HS-27A (cell line): Measurements from ENCODE around the gene OPRD1.
"Not testable (repeated sequence)": the region's sequence is repeated elsewhere in the genome, so short reads cannot be mapped to it uniquely, and the experiment has no call there.

Experiments
- DNase-seq: peaks from one replicate; pipeline ENCODE4 v3.0.0-alpha.2; 2012; ENCODE audit warnings: low read depth, missing footprints

OPRD1 gene

DNA sequence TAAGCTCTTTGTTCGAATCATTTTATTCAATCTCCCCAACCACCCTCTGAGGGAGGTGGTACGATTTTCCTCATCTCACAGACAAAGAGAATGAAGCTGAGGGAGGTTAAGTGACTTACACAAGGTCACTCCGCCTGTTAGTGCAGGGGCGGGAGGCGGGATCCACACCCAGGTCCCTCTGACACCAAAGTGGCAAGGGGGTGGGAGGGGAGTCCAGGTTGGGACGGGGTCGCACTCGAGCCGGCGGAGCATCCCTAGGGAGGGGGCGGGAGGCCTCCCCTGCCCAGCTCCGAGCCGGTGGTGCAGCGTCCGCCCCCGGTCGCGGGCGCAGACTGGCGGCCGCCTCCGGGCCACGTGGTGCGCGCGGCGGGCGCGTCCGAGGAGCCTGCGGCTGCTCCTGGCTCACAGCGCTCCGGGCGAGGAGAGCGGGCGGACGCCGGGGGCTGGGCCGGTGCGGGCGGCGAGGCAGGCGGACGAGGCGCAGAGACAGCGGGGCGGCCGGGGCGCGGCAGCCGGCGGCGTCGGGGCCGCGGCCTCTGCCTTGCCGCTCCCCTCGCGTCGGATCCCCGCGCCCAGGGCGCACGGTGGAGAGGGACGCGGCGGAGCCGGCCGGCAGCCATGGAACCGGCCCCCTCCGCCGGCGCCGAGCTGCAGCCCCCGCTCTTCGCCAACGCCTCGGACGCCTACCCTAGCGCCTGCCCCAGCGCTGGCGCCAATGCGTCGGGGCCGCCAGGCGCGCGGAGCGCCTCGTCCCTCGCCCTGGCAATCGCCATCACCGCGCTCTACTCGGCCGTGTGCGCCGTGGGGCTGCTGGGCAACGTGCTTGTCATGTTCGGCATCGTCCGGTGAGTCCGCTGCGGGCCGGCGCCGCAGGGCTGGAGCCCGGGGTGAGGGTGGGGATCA, at the start of gene OPRD1:
TSS of gene OPRD1 (plus strand) at position 405 of the 903 bp plus-strand sequence. CDS start at position 619, 214 bp downstream.
- DNase-seq, result no peak

- DNase-seq, result no peak
Observed at GRCh38 chr1:28766532-28767183, 45.3 kb upstream of the OPRD1 start.

- no peak for DNase-seq
Observed at GRCh38 chr1:28770601-28771165, 41.3 kb upstream of the OPRD1 start.

DNA sequence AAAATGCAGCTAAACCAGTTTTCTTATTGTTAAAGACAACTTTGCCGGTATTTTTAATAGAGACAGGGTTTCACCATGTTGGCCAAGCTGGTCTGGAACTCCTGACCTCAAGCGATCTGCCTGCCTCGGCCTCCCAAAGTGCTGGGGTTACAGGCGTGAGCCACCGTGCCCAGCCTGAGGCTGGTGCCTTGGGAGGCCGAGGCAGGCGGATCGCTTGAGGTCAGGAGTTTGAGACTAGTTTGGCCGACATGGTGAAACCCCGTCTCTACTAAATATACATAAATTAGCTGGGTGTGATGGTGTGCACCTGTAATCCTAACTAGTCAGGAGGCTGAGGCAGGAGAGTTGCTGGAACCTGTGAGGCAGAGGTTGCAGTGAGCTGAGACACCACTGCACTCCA, 40.0 kb upstream of the OPRD1 start:
- not testable (repeated sequence) for DNase-seq

GRCh38 chr1:28773105-28773504, 38.9 kb upstream of the OPRD1 start:
- DNase-seq, result no peak

- DNase-seq, result no peak
Observed at GRCh38 chr1:28775121-28775942, 36.6 kb upstream of the OPRD1 start.

DNA sequence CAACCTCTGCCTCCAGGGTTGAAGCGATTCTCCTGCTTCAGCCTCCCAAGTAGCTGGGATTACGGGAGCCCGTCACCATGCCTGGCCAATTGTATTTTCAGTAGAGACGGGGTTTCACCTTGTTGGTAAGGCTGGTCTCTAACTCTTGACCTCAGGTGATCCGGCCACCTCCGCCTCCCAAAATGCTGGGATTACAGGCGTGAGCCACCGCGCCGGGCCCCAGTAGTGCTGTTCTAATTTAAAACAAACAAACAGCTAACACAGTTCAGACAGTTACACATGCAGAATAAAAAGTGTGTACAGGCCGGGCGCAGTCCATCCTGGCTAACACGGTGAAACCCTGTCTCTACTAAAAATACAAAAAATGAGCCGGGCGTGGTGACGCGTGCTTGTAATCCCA, 35.6 kb upstream of the OPRD1 start:
- DNase-seq, result no peak

DNA sequence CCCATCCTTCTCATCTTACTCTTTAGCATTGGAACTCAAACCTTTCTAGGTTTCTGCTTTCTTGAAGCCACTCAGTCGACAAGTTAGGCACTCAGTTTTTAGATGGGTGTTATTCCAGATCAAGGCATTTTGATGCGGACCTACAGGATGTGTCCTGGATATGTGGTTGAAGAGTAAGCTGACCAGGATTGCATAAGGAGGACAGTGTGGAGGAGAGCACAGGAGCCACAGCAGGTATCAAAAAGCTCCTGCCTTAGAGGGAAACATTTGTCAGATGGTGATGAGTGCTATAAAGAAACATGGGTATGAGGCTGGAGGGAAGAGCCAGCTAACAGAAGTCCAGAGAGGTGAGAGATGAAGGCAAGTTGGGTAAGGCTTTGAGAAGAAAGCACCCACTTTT, 33.9 kb upstream of the OPRD1 start:
- DNase-seq, result no peak

GRCh38 chr1:28779751-28780408, 32.1 kb upstream of the OPRD1 start:
- DNase-seq, result no peak

GRCh38 chr1:28781305-28781704, 30.7 kb upstream of the OPRD1 start:
- DNase-seq, result no peak

DNA sequence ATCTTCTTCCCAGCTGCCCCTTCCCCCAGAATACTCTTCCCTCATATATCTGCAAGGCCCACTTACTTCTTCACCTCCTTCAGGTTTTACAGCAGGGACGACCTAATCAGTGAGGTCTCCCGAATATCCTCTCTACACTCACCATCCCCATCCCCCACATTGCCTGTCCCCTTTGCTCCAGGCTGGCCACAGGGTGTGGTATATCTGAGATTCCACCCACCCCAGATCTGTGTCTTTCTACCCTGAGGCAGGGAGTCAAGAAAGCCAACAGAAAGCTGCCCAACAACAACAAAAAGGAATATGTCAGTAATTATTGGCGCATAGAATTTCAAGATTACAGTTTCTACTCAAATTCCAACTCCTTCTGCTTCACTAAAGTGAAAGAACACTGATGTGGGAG, 30.0 kb upstream of the OPRD1 start:
- no peak for DNase-seq

DNA sequence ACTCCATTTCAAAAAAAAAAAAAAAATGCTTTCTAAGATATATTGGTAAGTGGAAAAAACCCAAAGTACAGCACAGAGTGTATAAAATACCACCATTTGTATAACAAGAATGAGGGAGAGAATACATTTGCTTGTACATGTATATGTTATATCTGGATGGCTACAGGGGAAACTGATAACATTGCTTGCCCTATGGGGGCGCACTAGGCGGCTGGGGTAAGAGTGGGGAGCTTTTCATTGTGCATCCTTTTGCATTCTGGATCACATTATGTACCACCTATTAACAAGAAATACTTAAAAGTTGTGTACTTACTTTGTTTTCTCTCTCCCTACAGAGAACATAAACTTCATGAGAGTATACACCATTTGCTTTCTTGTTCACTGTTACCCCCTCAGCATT, 28.6 kb upstream of the OPRD1 start:
- no peak for DNase-seq

- DNase-seq, result no peak
Observed at GRCh38 chr1:28789412-28789811, 22.6 kb upstream of the OPRD1 start.

DNA sequence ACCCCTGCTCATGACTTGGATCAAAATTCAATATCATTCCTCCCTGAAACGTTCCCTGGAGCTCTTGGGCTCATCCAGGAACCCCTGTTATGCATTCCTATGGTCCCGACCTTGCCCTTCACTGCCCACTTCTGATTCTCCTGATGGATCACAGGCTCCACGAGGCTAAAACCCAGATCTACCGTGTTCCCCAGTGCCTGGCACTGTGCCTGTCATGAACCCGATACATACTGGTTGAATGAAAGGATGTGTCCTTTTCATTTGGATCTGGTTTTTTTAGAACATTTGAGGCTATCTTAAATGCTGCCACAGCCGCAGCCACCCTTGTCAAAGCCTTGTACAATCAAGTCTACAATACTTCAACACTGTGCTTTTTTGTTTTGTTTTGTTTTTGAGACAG, 22.2 kb upstream of the OPRD1 start:
- DNase-seq, result no peak

DNA sequence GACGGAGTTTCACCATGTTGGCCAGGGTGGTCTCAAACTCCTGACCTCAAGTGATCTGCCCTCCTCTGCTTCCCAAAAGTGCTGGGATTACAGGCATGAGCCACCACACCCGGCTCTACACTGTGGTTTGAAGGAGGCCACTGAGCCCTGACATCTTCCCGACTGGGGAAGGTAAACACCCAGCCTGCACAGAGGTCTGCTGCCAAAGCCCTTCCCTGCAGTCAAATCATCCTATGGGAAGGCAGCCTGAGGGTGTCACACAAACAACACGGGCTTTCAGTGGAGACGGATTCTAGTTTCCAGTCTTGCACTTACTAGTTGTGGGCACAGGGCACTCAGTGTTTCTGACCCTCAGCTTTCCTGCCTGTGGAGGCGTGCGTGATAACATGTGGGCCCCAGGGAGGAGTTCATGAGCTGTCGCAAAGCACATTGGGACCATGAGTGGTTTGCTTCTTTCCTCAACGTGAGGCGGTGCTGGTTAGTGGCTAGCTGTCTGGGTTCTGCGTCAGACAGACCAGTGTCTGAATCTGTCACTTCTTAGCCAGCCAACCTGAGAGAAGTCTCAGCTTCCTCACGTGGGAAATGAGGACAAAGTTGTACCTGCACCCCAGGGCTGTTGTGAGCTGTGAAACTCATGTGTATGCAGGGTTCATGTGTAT, 21.5 kb upstream of the OPRD1 start:
- no peak for DNase-seq

- DNase-seq, result not testable (repeated sequence)
Observed at GRCh38 chr1:28791929-28792328, 20.0 kb upstream of the OPRD1 start.

GRCh38 chr1:28792644-28793121, 19.3 kb upstream of the OPRD1 start:
- no peak for DNase-seq

- DNase-seq, result not testable (repeated sequence)
Observed at GRCh38 chr1:28794582-28794981, 17.4 kb upstream of the OPRD1 start.

DNA sequence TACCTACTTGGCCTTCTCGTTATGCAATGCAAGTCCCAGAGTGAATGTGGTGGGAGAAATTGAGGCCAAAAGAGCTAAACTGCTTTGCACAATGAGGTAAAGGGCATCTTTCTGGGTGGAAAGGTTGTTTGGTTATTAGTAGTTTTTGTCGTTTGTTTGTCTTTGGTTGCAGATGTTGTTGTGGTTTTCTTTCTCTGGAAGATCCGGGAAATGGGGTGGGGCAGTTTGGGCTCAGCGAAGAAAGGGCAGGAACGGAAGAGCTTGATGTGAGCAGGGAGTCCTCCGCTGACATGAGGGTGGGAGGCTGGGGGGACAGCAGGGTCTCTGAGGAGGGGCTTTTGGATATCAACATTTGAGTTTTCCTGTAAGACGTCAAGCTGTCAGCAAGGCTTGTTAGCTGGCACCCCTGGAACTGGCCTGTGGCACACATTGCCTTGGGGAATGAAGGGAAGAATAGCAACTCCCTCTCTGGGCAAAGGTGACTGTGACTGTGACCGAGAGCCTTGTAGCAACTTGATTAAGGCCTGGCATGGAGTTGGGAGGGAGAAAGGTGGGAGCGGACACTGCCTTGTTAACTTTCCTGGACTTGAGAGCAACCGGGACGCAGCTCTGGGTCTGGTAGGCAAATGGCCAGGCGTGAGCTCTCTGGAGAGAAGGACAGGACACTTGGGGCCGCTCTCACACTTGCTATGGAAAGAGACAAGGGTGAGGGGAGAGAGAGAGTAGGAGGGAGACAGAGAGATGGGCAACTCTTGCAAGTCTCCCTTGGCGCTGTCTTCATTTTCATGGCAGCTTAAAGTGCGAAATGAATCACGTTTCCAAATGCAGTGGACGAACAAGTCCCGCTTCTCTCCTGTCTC, 15.4 kb upstream of the OPRD1 start:
- DNase-seq, result no peak

- no peak for DNase-seq
Observed at GRCh38 chr1:28800324-28800723, 11.6 kb upstream of the OPRD1 start.
